ENCODE results near the gene OR2A42. TPM values are rescaled to one million over a fixed set of nuclear protein-coding genes. Genes with fewer than 3 reads are reported as not detected.
A peak's percentile ranks its signal among the peaks of the same experiment; 100 is the strongest.
"Not testable (repeated sequence)": the region's sequence is repeated elsewhere in the genome, so short reads cannot be mapped to it uniquely, and the experiment has no call there.

Gene OR2A42
- total and polyA plus RNA-seq, 2 experiments from 2014 or later: 0.10 to 0.46 TPM

DNA sequence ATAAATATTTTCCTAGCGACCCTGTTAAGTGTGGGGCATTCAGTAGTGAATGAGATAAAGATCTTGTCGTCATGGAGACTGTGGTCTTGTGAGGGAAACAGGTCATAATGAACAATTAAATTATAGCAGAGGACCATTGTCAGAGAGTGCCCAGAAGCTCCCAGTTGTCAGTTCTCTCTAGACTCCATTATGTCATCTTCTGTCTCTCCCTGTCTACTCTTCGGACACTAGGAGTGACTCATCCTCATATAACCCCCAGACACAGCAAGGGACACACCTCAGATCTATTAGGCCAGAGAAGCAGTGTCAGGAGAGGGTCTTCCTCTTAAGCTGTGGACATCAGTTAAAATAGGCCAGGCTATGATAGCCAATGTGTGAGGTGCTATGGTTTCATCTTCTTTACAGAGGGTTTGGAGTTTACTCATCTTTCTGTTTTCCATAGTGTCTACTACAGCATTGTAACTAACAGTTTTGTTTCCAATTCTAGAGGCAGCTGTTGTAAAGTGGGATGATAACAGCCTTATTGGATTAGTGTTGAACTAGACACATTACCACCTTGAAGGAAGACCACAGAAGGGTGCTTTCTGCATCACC lies 50.7 kb downstream of the OR2A42 start:
- not testable (repeated sequence) for H3K4me3 ChIP-seq; DNase-seq (ENCODE audit: low spot score); H3K4me2 ChIP-seq; H3K79me2 ChIP-seq; H3K9me3 ChIP-seq (ENCODE audit: low read depth); H3K9me2 ChIP-seq (replicated peaks; ENCODE audit: insufficient read depth); H3K27me3 ChIP-seq; H3K4me1 ChIP-seq (ENCODE audit: insufficient read depth); H2AFZ ChIP-seq; H3K27ac ChIP-seq; H4K20me1 ChIP-seq (ENCODE audit: insufficient read depth, poor library complexity, severe bottlenecking); H3K36me3 ChIP-seq (replicated peaks; ENCODE audit: insufficient read depth, low read depth)
- no CpG with 5 or more reads among the region's 3 CpGs for WGBS (ENCODE audit: low lambda C conversion rate, missing lambda C conversion rate)

- not testable (repeated sequence) for H3K9me3 ChIP-seq (ENCODE audit: low read depth); H3K27ac ChIP-seq; H3K4me2 ChIP-seq; H3K79me2 ChIP-seq; H3K4me3 ChIP-seq; DNase-seq (ENCODE audit: low spot score); H3K27me3 ChIP-seq; H3K36me3 ChIP-seq (replicated peaks; ENCODE audit: insufficient read depth, low read depth); H3K4me1 ChIP-seq (ENCODE audit: insufficient read depth); H3K9me2 ChIP-seq (replicated peaks; ENCODE audit: insufficient read depth); H4K20me1 ChIP-seq (ENCODE audit: insufficient read depth, poor library complexity, severe bottlenecking); H2AFZ ChIP-seq
- no CpG with 5 or more reads among the region's 5 CpGs for WGBS (ENCODE audit: low lambda C conversion rate, missing lambda C conversion rate)
Observed at GRCh38 chr7:144187848-144188247, 51.6 kb downstream of the OR2A42 start.

DNA sequence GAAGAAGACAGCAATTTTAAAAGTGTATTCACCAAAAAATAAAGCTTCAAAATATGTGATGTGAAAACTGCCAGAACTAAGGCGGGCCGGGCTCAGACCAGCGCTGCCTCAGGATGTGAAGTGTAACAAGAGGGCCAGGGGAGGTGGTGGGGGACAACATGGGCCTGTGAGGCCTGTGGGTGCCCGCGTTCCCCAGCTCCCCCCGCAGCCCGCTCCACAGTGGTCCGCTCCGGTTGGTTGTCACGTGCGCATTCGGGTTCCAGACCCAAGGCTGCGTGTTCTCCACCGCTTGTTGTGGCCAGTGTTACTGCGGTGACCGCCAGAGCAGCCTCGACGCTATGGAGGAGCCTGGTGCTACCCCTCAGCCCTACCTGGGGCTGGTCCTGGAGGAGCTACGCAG lies 56.2 kb downstream of the OR2A42 start, which contains the start of gene CTAGE4:
Gene CTAGE4 (plus strand): TSS at position 301 of the 400 bp plus-strand sequence. CDS start 38 bp downstream, at position 339.
- H3K4me2 ChIP-seq; H3K27me3 ChIP-seq; H2AFZ ChIP-seq; DNase-seq (ENCODE audit: low spot score); H3K9me3 ChIP-seq (ENCODE audit: low read depth); H3K27ac ChIP-seq; H3K9me2 ChIP-seq (replicated peaks; ENCODE audit: insufficient read depth); H3K79me2 ChIP-seq; H3K36me3 ChIP-seq (replicated peaks; ENCODE audit: insufficient read depth, low read depth); H3K4me1 ChIP-seq (ENCODE audit: insufficient read depth); H4K20me1 ChIP-seq (ENCODE audit: insufficient read depth, poor library complexity, severe bottlenecking); H3K4me3 ChIP-seq: not testable (repeated sequence)
- WGBS (ENCODE audit: low lambda C conversion rate, missing lambda C conversion rate): no CpG with 5 or more reads among the region's 19 CpGs

DNA sequence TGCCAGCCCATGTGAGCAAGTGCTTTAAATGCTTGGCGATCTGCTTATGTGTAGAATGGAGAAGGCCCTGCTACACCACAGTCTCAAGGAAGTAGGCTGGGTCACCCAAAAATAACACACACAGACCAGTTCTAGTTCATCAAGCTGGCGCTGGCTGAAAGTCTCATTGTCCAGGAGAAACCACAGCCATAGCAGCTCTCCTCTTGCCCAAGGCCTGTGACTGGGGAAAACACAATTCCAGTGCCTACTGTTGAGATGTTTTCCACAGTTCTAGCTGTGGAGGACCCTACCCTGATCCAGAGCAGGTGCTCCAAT lies 60.3 kb downstream of the OR2A42 start:
- DNase-seq (ENCODE audit: low spot score); H3K36me3 ChIP-seq (replicated peaks; ENCODE audit: insufficient read depth, low read depth); H3K27me3 ChIP-seq; H3K79me2 ChIP-seq; H2AFZ ChIP-seq; H3K4me2 ChIP-seq; H3K9me2 ChIP-seq (replicated peaks; ENCODE audit: insufficient read depth); H3K4me1 ChIP-seq (ENCODE audit: insufficient read depth); H3K9me3 ChIP-seq (ENCODE audit: low read depth); H3K4me3 ChIP-seq; H4K20me1 ChIP-seq (ENCODE audit: insufficient read depth, poor library complexity, severe bottlenecking); H3K27ac ChIP-seq: not testable (repeated sequence)
- WGBS (ENCODE audit: low lambda C conversion rate, missing lambda C conversion rate): 88% methylated on average over 1 of the region's 2 CpGs

DNA sequence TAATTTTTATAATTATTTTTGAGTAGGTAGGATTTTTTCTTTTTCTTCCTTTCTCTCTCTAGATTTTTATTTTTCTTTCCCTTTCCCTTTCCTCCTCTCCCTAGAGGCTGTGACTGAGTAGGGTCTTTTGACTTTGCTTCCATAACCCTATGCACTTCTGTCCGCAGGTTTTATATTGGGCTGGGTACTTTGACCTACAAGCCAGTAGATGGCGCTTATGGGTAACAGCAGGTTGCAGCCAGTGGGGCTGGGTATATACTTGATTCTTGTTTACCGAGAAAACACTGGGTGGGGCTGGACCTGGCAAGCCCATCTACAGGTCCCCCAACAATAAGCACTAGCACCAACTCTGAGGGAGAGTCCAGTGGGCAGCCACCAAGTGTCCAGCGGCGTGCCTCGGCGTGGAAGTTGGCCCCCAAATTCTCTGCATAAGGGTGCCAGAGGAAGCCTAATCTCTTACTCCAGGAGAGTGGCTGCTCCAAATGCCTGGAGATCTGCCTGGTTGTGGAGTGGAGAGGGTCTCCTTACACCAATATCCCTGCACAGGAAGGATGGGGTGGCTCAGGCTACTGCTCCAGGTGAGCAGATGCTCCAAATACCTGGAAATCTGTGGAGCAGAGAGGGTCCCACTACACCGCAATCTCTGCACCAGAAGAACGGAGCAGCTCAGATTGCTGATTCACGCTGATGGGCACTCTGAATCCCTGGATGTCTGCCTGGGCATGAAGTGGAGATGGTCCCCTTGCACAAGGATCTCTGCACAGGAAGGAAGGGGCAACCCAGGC lies 60.8 kb downstream of the OR2A42 start:
- not testable (repeated sequence) for H2AFZ ChIP-seq; H3K9me2 ChIP-seq (replicated peaks; ENCODE audit: insufficient read depth); H3K4me3 ChIP-seq; H3K9me3 ChIP-seq (ENCODE audit: low read depth); H3K36me3 ChIP-seq (replicated peaks; ENCODE audit: insufficient read depth, low read depth); H3K27me3 ChIP-seq; H3K27ac ChIP-seq; H3K4me1 ChIP-seq (ENCODE audit: insufficient read depth); H3K4me2 ChIP-seq; H4K20me1 ChIP-seq (ENCODE audit: insufficient read depth, poor library complexity, severe bottlenecking); H3K79me2 ChIP-seq
- peak; percentile 48 for TF ChIP-seq CTCF (IDR thresholded peaks at IDR 0.05; ENCODE audit: poor library complexity)
- WGBS (ENCODE audit: low lambda C conversion rate, missing lambda C conversion rate): 63% methylated on average over 10 of the region's 10 CpGs
- DNase-seq (ENCODE audit: low spot score): peak; percentile 13

Other genes with a start within 250 kb of the OR2A42 start
- not detected in 2 replicates for gene OR6B1, start 239.3 kb downstream of the OR2A42 start, total RNA-seq
- 0.28 TPM in 1 of 2 replicates, not detected in the other for gene OR6B1, start 239.3 kb downstream of the OR2A42 start, polyA plus RNA-seq
- gene OR2A5, start 190.7 kb downstream of the OR2A42 start, total RNA-seq: 0.44 and 0.77 TPM in 2 replicates
- gene OR2A5, start 190.7 kb downstream of the OR2A42 start, polyA plus RNA-seq: 0.09 and 0.10 TPM in 2 replicates
- 0.40 TPM in 1 of 2 replicates, not detected in the other for gene OR2A25, start 169.8 kb downstream of the OR2A42 start, total RNA-seq
- not detected in 2 replicates for gene OR2A25, start 169.8 kb downstream of the OR2A42 start, polyA plus RNA-seq
- 0.24 and 1.0 TPM in 2 replicates for gene OR2A12, start 153.3 kb downstream of the OR2A42 start, total RNA-seq
- gene OR2A12, start 153.3 kb downstream of the OR2A42 start, polyA plus RNA-seq: 0.11 and 0.42 TPM in 2 replicates
- gene OR2A2, start 130.0 kb downstream of the OR2A42 start, total RNA-seq: not detected in 2 replicates
- not detected in 2 replicates for gene OR2A2, start 130.0 kb downstream of the OR2A42 start, polyA plus RNA-seq
- 0.27 TPM in 1 of 2 replicates, not detected in the other for gene OR2A14, start 116.4 kb downstream of the OR2A42 start, total RNA-seq
- not detected in 2 replicates for gene OR2A14, start 116.4 kb downstream of the OR2A42 start, polyA plus RNA-seq
- 5.5 and 5.8 TPM in 2 replicates for gene CTAGE4, start 56.1 kb downstream of the OR2A42 start, total RNA-seq
- gene CTAGE4, start 56.1 kb downstream of the OR2A42 start, polyA plus RNA-seq: 2.2 and 2.3 TPM in 2 replicates
- 14.5 and 17.1 TPM in 2 replicates for gene ARHGEF35, start 43.8 kb downstream of the OR2A42 start, total RNA-seq
- 16.4 and 19.3 TPM in 2 replicates for gene ARHGEF35, start 43.8 kb downstream of the OR2A42 start, polyA plus RNA-seq
- gene OR2A7, start 25.2 kb upstream of the OR2A42 start, total RNA-seq: 3.3 and 6.2 TPM in 2 replicates
- gene OR2A7, start 25.2 kb upstream of the OR2A42 start, polyA plus RNA-seq: 1.6 and 1.9 TPM in 2 replicates
- gene CTAGE8, start 29.7 kb upstream of the OR2A42 start, total RNA-seq: 2.5 and 5.2 TPM in 2 replicates
- gene CTAGE8, start 29.7 kb upstream of the OR2A42 start, polyA plus RNA-seq: 2.8 and 3.6 TPM in 2 replicates
- gene OR2A1, start 72.8 kb upstream of the OR2A42 start, total RNA-seq: 0.32 TPM in 1 of 2 replicates, not detected in the other
- gene OR2A1, start 72.8 kb upstream of the OR2A42 start, polyA plus RNA-seq: 0.06 and 0.22 TPM in 2 replicates
- 16.9 and 24.2 TPM in 2 replicates for gene ARHGEF5, start 115.8 kb upstream of the OR2A42 start, total RNA-seq
- gene ARHGEF5, start 115.8 kb upstream of the OR2A42 start, polyA plus RNA-seq: 22.9 and 23.1 TPM in 2 replicates
- gene NOBOX, start 164.1 kb upstream of the OR2A42 start, total RNA-seq: 0.07 TPM in 1 of 2 replicates, not detected in the other
- 0.54 TPM in 1 of 2 replicates, not detected in the other for gene NOBOX, start 164.1 kb upstream of the OR2A42 start, polyA plus RNA-seq